GM12892 (cell line): ENCODE measurements around the gene RAB37.

Source experiments
- POLR2A ChIP-seq: IDR thresholded peaks from 2 replicates; pipeline ENCODE4 v1.6.1; 2011; ENCODE audit warnings: low read depth, low read length, control low read depth
- POLR2AphosphoS5 ChIP-seq: IDR thresholded peaks from 2 replicates; pipeline ENCODE4 v1.6.1; 2011; ENCODE audit warnings: low read depth, low read length, control low read depth

- TF ChIP-seq POLR2A (no peak), POLR2AphosphoS5 (no peak)
Observed at GRCh38 chr17:74720506-74720905, 16.6 kb upstream of the RAB37 start.
